GM20000 (cell line): ENCODE results near the gene CREB5.

ENCODE experiments used
- DNase-seq: peaks from one replicate; pipeline ENCODE4 v3.0.0; 2012; ENCODE audit warnings: low spot score
- CTCF ChIP-seq: IDR thresholded peaks from 2 replicates; pipeline ENCODE4 v1.5.1; 2012; ENCODE audit warnings: mild to moderate bottlenecking, control low read depth; ENCODE audit errors: extremely low read depth, missing control alignments

CREB5 gene

DNA sequence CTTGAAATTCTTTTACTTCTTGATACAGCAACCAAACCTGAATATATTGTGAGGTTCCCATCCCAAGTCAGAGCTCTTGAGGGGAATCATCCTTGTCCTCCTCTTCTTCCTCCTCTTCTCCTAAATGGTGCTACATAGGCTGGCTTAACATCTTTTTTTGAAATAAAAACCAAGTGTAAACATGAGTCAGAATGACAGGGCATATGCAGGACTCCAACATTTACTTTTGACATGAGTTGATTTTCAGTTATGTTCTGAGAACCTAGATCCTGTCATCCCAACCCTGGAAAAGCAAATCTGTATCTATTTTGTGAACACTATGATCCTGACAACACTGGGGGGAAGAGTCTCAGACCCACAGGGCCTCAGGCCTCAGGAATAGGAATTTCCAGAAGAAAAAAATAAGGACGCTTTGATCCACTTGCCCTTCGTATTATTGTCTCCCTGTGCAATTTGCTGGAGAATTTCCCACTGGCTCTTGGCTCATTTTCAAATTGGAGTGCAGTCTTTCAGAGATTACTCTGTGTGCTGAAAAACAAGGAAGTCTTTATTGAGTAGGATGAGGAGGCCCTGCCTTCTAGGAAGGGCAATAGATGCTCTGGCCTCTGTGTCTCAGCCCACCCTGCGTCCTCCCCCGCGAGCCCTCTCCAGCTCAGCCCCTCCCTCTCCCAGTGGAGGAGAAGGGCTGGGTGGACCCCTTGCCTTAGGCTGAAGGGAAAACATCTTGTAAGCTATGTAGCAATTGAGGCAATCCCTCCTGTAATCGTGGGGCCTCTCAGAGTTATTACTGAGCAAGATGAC, 121.6 kb downstream of the CREB5 start:
- DNase-seq, result no peak
- TF ChIP-seq CTCF, result no peak

GRCh38 chr7:28536259-28536658, 123.9 kb downstream of the CREB5 start:
- no peak for TF ChIP-seq CTCF
- DNase-seq, result no peak

- peak; percentile 67 for DNase-seq
- TF ChIP-seq CTCF, result no peak
These were observed 127.1 kb downstream of the CREB5 start for GRCh38 chr7:28539289-28539981.

GRCh38 chr7:28542410-28542809, 130.1 kb downstream of the CREB5 start:
- no peak for DNase-seq
- TF ChIP-seq CTCF, result no peak

GRCh38 chr7:28544453-28545117, 132.3 kb downstream of the CREB5 start:
- no peak for DNase-seq
- no peak for TF ChIP-seq CTCF

DNA sequence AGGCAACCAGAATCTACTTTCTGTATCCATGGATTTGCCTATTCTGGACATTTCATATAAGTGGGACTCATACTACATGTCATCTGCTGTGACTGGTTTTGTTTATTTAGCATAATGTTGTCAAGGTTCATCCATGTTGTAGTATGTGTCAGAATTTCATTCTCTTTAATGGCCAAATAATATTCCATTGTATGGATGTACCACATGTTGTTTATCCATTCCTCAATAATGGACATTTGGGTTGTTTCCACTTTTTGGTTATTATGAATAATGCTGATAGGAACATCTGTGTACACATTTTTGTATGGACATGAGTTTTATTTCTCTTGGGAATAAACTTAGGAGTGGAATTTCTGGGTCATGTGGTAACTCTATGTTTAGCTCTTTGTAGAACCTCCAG, 133.7 kb downstream of the CREB5 start:
- TF ChIP-seq CTCF, result no peak
- DNase-seq, result no peak

DNA sequence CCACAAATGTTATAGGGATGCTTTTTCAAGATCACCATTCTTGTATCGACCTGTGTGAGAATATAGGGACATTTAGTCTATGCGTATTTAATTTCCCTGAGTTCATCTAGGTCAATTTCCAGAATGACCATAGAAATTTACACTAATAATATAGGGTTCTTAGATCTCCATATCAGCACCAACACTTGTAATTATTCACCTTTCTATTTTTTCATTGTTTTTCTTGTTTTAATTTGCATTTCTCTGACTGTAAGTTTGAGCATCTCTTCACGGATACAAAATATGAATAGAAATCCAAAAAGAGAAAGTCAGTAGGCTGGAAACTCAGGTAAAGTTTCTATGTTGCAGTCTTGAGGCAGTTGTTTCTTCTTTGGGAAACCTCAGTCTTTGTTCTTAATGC, 134.8 kb downstream of the CREB5 start:
- no peak for DNase-seq
- TF ChIP-seq CTCF, result no peak
